Activated naive CD4-positive, alpha-beta T cell treated with Interleukin-2 at 50 U/mL for 16 hours (primary cell): ENCODE data around the gene COL4A2.
"Not testable (repeated sequence)": the region's sequence is repeated elsewhere in the genome, so short reads cannot be mapped to it uniquely, and the experiment has no call there.

Source experiments
- DNase-seq: peaks from one replicate; pipeline ENCODE4 v3.0.0-alpha.2; 2020

Gene COL4A2

DNA sequence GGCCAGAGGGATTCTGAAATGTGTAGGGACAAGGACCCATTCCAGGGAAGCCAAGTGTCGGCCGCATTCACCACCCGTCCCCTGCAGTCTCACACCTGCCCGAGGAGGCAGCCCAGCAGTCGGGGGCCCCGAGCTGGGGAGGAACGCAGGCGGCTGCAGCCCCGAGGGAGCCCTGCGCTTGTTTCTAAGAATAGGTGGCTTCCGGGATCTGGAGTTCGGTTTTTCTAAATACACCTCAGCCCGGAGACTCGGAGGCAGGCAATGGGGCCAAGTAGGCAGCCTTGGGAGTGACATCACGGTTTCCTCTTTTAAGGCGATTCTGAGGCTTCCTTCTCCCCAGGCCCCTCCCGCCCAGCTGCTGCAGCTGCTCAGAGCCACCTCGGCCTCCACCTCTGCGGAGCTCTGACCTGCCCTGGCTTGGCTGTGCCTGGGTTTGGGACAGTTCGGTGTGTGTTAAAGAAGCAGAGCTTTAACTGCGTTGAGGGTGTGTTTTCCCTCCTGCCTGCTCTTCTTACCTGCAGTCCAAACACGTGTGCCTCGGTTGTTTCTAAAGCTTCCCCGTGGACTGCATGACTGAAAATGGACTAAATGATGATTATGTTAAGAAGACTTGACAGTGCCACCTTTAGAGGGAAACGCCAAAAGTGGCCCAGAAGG, 80.5 kb downstream of the COL4A2 start:
- DNase-seq, result no peak

DNA sequence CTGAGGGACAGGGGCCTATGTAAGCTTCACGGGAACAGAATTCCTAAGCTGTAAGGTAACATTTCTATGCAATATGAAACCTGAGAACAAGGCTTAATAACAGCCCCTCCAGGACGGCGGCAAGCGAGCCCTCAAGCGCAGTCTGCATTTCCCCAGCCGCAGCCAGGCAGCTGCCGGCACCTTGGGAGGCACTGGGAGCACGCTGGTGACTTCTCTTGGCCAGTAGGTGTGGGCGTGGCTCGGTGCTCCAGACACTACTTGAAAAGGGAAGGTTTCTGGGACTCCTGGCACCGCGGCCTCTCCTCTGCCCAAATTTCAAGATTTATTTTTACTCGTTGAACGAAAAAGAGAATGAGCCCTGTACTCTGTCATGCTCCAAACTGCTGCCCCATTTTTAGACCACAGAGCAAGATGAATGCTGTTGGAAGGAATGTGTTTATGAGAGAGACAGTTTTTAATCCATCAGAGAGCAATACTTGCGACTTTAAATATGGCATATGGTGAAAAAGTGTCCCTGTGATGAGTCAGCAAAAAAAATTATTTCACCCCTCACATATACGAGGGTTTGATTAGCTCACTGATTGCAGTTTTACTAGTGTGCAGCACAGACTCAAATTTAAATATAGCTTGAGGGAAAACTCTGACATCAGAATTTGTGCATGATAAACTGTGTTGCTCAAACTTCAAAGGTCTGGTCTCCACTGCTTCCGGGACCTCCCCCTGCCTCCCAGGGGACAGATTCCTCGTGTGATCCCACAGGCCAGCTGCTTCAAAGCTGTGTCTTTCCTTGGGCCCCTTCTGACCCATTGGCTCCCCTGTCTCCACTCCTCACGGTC, 81.2 kb downstream of the COL4A2 start:
- no peak for DNase-seq

DNA sequence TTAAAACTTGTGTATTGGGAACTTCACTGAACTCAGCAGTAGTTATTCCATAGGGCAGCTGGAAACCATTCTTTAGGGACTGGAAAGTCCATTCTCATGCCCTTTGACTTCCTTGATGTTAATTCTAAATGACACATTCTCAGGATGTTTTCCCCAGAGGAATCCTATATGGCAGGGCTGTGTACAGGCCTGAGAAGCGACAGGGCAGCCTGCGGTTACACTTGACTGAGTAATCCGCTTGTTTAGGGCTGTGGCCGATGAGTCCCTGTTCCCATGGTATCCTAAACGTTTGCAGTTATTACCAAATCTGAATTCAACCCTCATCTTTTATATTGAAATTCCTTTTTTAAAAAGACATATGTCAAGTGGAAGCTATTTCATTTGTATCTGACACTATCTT, 83.5 kb downstream of the COL4A2 start:
- DNase-seq, result no peak

DNA sequence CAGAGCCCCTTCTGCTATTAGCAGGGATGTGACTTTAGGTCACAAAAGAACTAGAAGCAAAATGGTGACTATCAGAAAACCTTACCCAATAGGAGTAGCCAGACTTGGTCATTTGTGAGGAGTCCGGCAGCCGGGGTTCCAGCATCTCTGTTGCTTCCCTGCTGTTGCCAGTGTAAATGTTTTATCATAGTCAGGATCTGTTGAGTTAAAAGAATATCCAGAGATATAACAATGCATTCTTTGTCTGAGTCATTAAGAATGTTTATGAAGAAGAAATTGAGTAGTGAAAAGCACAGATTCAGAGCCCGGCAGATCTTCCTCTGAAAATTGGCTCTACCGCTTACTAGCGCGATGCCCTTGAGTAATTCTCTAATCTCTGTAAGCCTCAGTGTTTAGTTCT, 84.2 kb downstream of the COL4A2 start:
- no peak for DNase-seq

DNA sequence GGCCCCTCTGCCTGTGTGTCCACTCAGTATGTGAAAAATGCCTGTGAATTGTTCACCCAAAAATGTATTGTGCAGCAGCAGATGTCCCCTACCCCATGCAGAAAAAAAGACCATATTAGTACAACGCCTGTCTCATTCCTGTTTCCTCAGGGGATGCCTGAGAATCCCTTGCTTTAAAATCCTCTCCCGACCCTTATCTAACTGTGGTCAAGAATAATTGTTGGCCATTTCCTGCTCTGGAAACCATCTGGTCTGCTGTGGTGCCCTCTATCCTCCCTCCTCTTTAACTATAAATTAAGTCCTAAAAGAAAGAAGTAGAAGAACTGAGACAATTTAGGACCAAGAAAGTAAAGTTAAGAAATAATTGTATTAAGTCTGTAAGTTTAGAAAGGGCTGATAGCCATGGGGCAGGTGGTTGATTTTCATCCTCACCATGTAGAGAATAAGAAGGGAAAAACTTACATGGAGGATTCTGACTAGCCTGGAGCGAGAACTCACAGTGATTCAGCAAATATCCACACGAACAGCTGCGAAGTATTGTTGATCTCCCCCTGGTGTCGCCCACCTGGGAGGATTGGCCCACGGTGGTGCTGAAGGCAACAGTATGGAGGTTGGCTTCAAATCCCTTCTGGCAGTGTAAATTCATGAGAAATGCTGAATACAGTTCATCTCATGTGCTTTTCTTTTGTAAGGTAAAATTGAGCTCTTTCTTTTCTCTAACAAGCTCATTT, 85.6 kb downstream of the COL4A2 start:
- no peak for DNase-seq

DNA sequence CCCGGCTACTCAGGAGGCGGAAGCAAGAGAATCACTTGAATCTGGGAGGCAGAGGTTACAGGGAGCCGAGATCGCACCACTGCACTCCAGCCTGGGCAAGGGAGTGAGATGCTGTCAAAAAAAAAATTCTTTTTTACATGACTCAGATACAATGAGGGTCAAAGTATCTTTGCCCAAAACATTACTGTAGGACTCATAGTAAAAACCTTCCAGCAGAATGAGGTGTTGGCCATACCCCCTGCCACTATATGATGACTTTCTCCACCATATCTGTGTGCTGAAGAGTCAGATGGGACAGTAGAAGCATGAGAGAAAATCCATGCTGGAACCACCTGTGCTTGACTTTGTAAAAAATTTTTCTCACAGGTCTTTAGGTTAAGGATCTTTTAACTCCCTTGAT, 86.7 kb downstream of the COL4A2 start:
- DNase-seq, result no peak

DNA sequence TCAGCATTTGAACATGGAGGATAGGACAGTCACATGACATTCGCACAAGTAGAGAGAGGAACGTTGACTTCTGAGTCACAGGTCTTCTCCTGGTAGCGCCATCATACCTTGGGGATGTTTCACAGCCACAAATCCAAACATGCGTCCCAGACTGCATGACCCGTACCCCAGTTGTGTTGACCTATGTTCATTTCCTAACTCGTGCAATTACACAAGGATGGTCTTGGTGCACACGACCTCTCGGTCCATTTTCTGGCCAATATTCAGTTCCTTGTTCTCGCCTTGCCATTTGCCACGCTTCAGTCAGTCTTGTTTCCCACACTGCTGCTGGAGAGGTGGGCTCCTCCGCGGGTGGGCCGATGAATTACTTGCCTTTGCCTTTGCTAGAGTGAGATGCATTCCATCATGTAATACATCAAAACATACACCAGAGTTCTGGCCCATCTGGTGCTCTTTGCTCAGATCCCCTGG, 87.3 kb downstream of the COL4A2 start:
- no peak for DNase-seq

DNA sequence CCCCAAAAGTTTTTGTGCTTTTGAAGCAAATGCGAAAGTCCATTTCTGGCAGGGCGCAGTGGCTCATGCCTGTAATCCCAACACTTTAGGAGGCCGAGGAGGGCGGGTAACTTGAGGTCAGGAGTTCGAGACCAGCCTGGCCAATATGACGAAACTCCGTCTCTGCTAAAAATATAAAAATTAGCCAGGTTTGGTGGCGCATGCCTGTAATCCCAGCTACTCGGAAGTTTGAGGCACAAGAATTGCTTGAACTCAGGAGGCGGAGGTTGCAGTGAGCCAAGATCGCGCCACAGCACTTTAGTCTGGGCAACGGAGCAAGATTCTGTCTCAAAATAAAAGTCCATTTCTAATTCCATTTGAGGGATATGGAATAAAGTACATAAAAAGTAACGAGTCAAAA, 88.5 kb downstream of the COL4A2 start:
- DNase-seq, result not testable (repeated sequence)

DNA sequence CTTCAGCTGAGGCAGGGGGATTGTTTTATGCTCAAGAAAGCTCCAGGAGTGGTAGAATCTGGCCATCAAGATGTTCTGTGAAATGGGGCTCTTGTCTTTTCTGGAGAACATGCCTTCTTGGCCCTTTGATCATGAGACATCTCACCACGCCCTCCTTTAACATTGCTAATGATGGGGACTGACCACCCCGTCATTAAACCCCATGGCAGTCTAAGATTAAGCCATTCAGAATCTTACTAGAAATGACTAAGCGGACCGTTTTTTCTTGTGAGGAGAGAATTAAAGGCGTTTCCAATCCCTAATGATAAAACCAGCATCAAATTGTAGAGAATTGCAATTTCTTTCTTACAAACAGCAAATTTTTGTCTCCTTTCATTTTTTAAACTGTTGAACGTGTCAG, 89.4 kb downstream of the COL4A2 start:
- no peak for DNase-seq

DNA sequence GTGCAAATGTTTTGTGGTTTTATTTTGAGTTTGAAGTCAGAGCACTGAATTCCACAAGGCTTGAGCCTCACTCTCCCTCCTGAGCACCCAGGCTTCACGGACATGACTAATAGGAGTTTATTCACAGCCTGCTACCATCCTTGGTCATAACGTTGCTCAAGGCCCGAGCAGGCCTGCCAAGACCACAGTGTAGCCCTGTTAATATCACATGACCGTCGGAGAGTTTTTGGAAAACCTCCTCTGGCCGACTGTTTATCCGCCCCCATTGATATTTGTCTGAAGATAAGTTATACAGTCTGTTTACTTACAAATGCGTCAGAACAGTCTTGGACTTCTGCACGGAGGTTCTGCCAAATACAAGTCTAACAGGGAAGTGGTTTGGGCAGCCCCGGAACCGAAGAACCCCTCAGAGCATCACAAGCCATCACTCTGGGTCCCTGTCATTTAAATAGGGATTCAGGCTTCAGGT, 89.9 kb downstream of the COL4A2 start:
- DNase-seq, result no peak

DNA sequence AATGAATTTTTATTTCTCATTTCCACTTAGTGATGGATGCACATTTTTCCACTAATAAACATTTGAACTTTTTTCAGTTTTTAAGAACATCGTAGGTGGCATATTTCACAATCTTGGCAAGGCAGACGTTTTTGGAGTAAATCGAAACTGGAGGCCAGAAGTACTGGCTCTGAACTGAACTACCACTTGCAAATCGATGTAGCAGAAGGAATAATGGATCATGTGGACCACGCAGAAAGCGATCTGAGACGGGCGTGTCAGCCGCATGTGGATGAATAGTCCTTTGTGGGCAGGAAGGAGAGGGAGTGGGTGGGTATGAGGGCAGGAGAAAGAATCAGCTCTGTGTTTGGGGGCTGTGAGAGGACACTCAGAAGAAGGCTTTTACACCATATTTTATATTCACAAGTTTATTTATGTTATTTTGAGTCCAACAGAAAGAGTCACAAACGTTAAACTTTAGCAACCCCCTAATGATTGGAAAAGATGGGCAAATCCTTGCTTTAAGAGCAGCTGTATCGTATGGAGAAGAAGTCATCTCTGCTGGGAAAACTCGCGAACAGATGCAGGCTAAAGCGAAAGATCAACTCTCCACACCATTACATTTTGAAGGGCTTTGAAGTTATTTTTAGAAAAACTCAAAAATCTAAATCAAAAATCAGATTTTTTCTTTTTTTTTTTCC, 90.5 kb downstream of the COL4A2 start:
- no peak for DNase-seq

DNA sequence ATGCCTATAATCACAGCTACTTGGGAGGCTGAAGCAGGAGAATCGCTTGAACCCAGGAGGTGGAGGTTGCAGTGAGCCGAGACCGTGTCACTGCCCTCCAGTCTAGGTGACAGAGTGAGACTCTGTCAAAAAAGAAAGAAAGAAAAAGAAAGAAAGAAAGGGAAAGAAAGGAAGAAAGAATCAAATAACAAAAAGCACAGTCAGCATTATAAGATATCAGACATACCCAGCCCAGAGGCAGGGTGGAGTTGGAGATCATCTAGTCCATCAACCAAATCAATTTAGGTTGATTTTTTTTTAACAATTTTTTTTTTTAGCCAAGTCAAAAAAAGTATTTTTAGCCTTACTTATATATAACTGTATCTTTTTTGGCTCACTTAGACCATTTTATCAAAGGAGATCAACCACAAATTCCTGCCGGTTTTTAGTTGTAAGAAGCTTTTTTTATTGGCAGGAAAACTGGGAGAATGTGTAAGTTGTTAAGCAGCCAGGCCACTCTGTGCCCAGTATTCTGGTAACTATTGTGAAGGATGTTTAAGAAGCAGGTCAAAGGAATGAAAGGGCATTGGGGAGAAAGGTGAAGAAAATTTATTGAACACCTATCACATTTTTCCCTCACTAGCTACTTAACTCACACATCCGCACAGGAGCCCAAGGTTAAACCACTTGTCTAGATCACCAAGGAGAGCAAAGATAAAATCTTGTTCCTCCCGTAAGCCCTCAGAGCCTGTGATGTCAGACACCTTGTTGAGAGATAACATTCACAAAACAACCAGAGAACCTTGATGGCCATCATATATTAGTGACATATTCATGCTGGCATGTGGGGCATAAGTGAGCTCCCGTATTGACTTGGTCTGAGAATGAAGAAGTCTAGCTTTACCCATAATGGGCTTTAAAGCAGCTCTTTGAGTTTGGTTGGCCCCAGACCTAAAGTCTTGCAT, 91.8 kb downstream of the COL4A2 start:
- DNase-seq, result no peak

DNA sequence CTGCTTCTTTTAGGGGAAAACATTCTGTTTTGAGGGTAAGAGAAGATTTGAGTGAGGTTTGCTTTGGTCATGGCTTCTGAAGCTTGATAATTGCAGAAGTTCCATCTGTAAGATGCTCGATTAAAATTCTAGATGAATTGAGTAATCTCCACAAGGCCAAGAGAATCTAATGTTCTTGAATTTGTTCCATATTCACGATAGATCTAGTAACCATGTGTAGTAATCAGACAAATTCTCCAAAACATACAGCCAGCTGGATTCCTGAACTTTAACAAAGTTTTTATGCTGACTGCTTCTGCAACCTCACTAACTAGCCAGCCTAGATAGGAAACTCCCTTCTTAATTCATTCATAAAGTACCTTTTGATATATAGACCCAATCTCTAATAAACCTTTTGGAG, 92.7 kb downstream of the COL4A2 start:
- no peak for DNase-seq

DNA sequence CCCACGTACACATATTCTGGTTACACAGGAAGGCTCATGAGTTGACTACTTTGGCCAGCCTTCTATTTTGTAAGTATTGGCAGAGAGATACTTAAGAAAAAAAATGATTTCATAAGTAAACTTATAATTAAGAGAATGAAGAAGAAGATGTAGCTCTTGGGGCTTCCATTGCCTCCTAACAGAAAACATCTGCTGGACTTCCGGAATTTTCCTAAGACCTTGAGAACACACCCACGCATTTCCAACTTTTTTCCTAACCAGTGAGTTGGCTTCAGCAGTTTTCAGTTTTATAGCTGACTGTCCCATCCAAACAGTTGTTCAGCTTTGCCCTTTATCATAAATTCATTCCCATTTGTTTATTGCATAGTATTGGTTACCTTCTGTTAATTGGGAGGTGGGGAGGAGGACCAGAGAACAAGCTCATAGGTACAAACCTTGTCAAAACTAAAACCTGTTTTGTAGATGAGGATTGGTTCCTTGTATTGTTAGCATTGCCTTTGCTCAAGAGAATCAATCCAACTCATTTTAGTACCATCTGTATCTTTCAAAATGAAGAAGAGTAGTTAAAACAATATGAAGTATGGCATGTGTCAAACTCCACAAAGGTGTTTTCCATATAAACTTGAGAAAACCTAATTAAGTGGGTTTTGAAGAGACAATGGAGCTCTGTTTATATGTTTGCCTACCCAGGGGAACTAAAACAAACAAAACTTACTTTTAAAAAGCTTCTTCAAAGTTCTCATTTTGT, 93.9 kb downstream of the COL4A2 start:
- DNase-seq, result no peak

DNA sequence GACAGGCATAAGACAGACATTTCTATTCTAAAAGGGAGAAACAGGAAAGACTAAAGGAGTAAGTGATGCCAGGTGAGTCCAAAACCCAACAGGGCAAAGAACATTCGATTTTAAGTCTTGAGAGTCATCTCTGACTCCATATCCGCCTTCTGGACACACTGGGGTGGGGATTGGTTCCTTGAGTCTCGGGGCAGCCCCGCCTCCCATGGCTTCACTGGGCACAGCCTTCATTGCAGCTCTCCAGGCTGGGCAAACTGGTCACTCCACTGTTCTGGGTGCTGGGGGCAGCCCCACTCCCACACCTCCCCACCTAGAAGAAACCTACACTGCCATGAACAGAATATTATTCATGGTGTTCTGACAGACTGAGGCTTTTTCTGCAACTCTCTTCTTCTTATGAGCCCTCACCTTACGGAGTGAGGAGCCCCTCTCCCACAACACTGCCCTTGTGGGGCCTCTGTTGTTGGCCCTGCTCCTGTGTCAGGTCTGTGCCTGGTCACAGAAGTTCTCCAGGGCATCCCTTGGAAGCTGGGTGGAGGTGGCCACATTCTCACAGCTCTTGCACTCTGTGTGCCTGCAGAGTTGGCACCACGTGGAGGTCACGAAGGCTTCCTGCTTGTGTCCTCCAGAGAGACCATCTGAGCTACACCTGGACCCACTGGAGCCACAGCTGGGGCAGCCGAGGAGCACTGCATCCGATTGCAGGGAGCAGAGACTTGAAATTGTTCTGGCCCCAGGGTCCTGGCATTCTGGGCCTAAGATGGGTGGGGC, 95.4 kb downstream of the COL4A2 start:
- DNase-seq, result no peak

DNA sequence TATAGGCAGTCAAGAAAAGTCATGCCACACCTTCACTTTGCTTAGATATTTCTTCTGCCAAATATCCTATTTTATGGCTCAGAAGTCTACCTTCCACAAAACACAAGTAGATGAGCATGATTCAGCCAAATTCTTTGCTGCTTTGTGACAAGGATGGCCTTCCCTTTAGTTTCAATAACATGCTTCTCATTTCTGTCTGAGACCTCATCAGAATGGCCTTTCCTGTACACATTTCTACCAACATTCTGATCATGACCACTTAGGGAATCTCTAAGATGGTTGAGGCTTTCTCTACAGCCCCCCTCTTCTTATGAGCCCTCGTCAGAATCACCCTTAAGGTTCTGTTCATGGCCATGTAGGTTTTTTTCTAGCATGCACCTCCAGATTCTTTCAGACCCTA, 96.2 kb downstream of the COL4A2 start:
- DNase-seq, result no peak

DNA sequence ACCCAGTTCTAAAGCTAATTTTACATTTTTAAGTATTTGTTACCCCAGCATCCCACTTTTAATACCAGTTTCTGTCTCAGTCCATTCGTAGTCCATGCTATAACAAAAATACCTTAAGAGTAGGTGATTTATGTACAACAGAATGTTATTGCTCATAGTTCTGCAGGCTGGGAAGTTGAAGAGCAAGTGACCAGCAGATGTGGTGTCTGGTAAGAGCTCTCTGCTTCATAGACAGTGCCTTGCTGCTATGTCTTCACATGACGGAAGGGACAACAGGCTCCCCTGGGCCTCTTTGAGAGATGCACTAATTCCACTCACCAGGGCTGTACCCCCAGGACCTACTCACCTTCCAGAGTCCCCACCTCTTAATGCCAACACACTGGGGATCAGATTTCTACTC, 96.6 kb downstream of the COL4A2 start:
- no peak for DNase-seq

DNA sequence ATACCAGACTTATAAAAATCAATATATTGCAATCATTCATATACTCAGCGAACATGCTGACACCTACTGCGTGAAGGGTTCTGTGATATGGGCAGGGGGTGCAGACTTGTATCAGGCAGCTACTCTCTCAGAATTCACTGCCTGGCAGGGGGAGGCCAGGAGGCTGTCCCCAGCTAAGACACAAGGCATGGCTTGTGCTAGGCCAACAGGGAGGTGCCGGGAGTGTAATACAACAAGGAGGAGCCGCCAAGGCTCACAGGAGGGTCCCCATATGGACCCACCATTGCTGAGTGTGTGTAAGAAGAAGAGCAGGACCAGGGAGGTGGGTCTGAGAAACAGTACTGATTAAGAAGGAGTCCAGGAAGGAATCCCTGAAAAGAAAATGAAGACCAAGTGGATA, 97.2 kb downstream of the COL4A2 start:
- DNase-seq, result no peak

DNA sequence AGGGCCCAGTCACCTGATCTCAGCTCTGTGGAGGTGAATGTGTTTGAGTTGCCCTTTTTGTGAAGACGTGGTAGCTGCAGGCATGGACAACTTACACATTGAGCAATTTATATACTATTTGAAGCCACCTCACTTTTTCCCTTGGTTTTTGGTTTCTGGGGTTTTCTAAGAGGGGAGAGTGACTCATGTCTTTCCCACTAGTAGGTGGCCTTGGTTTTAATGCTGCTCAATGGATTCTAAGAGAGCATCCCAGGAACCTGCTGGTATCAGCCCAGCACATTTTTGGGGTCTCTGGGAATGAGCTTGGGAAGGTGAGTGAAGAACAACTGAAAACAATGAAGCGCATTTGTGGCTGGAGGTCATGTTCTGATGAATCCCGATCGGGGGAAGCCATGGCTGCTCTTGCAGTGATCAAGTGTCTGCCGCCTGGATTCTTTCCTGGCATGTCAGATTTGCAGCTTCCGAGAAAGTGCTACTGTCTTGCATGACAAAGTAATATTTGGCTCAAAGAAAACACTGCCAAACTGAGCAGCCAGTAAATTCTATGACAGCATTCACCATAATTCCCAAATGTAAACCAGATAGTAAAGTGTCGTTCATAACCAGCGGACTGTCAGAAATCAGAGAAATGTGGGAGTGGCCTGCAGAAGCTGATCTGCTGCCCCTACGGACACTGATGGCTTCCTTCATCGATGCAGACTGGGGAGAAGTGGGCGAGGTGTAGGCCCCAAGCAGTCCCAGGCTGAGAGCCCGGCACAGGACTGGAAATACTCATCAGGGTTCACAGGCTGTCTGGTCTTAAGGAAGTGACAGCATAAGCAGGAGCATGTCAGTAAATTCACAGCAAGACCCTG, 98.7 kb downstream of the COL4A2 start:
- DNase-seq, result no peak
